Measurements from ENCODE around the gene AGBL3. TPM values are rescaled to one million over a fixed set of nuclear protein-coding genes. Genes with fewer than 3 reads are reported as not detected.

AGBL3 gene
- total and polyA plus RNA-seq, 9 of the 15 experiments (the other 6 are each of a cell fraction or from before 2014, with no cell fraction given): 0.54 to 2.9 (median 1.7) TPM

- TF ChIP-seq, protein P1, sequence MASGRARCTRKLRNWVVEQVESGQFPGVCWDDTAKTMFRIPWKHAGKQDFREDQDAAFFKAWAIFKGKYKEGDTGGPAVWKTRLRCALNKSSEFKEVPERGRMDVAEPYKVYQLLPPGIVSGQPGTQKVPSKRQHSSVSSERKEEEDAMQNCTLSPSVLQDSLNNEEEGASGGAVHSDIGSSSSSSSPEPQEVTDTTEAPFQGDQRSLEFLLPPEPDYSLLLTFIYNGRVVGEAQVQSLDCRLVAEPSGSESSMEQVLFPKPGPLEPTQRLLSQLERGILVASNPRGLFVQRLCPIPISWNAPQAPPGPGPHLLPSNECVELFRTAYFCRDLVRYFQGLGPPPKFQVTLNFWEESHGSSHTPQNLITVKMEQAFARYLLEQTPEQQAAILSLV (tag; IDR thresholded peaks at IDR 0.05): no peak
- TF ChIP-seq ZC3H4 (CRISPR knock-in tag; IDR thresholded peaks at IDR 0.05; ENCODE audit: borderline replicate concordance) (0 out of 2 replicates have a peak, but pooled peaks have one; percentile 53), HDAC2 (IDR thresholded peaks at IDR 0.05) (no peak), KLF16 (IDR thresholded peaks at IDR 0.05) (no peak), RBFOX2 (IDR thresholded peaks at IDR 0.05; ENCODE audit: low read depth, low read length) (peak; percentile 60; the same call in 1 of the 2 replicates), ZNF146 (CRISPR knock-in tag; IDR thresholded peaks at IDR 0.05; ENCODE audit: unreplicated experiment) (no peak), ZNF583 (CRISPR knock-in tag; IDR thresholded peaks at IDR 0.05) (no peak), NR2C2 (CRISPR knock-in tag; IDR thresholded peaks at IDR 0.05) (0 out of 2 replicates have a peak, but pooled peaks have one; percentile 32), NR2C2 (tag; IDR thresholded peaks at IDR 0.05) (no peak), ZNF217 (CRISPR knock-in tag; IDR thresholded peaks at IDR 0.05) (no peak), E2F5 (CRISPR knock-in tag; IDR thresholded peaks at IDR 0.05) (0 out of 2 replicates have a peak, but pooled peaks have one; percentile 49), ZNF431 (CRISPR knock-in tag; IDR thresholded peaks at IDR 0.05) (no peak), XRCC5 (IDR thresholded peaks at IDR 0.05; ENCODE audit: low read depth, low read length) (no peak), MXI1 (IDR thresholded peaks at IDR 0.05; ENCODE audit: low read depth, low read length) (no peak), ZSCAN29 (IDR thresholded peaks at IDR 0.05) (no peak), MED1 (CRISPR knock-in tag; IDR thresholded peaks at IDR 0.05; ENCODE audit: borderline replicate concordance) (0 out of 2 replicates have a peak, but pooled peaks have one; percentile 18), ETS2 (tag; IDR thresholded peaks at IDR 0.05; ENCODE audit: borderline replicate concordance, poor library complexity, severe bottlenecking) (no peak), POLR2A (conservative IDR thresholded peaks at IDR 0.05) (peak; percentile 30; the same call in 1 of the 2 replicates), ATF4 (CRISPR knock-in tag; IDR thresholded peaks at IDR 0.05) (no peak), MTA2 (IDR thresholded peaks at IDR 0.05; ENCODE audit: low read depth) (no peak), PPARD (CRISPR knock-in tag; IDR thresholded peaks at IDR 0.05) (no peak), HNRNPLL (IDR thresholded peaks at IDR 0.05; ENCODE audit: low read depth, low read length, poor library complexity, severe bottlenecking) (no peak), U2AF1 (optimal IDR thresholded peaks at IDR 0.05; ENCODE audit: low read depth, low read length) (no peak), HDAC3 (IDR thresholded peaks at IDR 0.05; ENCODE audit: borderline replicate concordance, partially characterized antibody) (no peak), ZNF175 (CRISPR knock-in tag; IDR thresholded peaks at IDR 0.05; ENCODE audit: low read depth) (no peak)
- TF ChIP-seq, protein P2, sequence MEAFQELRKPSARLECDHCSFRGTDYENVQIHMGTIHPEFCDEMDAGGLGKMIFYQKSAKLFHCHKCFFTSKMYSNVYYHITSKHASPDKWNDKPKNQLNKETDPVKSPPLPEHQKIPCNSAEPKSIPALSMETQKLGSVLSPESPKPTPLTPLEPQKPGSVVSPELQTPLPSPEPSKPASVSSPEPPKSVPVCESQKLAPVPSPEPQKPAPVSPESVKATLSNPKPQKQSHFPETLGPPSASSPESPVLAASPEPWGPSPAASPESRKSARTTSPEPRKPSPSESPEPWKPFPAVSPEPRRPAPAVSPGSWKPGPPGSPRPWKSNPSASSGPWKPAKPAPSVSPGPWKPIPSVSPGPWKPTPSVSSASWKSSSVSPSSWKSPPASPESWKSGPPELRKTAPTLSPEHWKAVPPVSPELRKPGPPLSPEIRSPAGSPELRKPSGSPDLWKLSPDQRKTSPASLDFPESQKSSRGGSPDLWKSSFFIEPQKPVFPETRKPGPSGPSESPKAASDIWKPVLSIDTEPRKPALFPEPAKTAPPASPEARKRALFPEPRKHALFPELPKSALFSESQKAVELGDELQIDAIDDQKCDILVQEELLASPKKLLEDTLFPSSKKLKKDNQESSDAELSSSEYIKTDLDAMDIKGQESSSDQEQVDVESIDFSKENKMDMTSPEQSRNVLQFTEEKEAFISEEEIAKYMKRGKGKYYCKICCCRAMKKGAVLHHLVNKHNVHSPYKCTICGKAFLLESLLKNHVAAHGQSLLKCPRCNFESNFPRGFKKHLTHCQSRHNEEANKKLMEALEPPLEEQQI (IDR thresholded peaks at IDR 0.05): no peak
These were observed 182.3 kb downstream of the AGBL3 start (continued) for GRCh38 chr7:135168489-135169140.
